ENCODE results near the gene PTPRE.

GRCh38 chr10:127959428-127959827, 52.5 kb downstream of the PTPRE start:
- TF ChIP-seq ZNF274 (IDR thresholded peaks at IDR 0.05; ENCODE audit: low read depth, low read length) (no peak), YY1 (IDR thresholded peaks at IDR 0.05; ENCODE audit: insufficient read depth, insufficient read length) (no peak), SUZ12 (IDR thresholded peaks at IDR 0.05; ENCODE audit: extremely low read depth, insufficient read depth, insufficient read length) (no peak)
